ENCODE data around the gene WNT11.

WNT11 gene

GRCh38 chr11:76248210-76248609 is 41.9 kb upstream of the WNT11 start:
- no peak for DNase-seq (ENCODE audit: low spot score)
- peak; percentile 15 for TF ChIP-seq CTCF (IDR thresholded peaks at IDR 0.05; ENCODE audit: extremely low read depth, missing control alignments)

- DNase-seq (ENCODE audit: low spot score) = no peak
- no peak for TF ChIP-seq CTCF (IDR thresholded peaks at IDR 0.05; ENCODE audit: extremely low read depth, missing control alignments)
Measured at GRCh38 chr11:76247091-76247490, 40.8 kb upstream of the WNT11 start.

GRCh38 chr11:76246271-76246933 is 40.1 kb upstream of the WNT11 start:
- no peak for DNase-seq (ENCODE audit: low spot score)

GRCh38 chr11:76245720-76246119 is 39.4 kb upstream of the WNT11 start:
- TF ChIP-seq CTCF (IDR thresholded peaks at IDR 0.05; ENCODE audit: extremely low read depth, missing control alignments) = no peak
- DNase-seq (ENCODE audit: low spot score) = no peak

More at GRCh38 chr11:76246271-76246933, 40.1 kb upstream of the WNT11 start:
- TF ChIP-seq CTCF (IDR thresholded peaks at IDR 0.05; ENCODE audit: extremely low read depth, missing control alignments) = no peak

GRCh38 chr11:76244316-76244851 is 38.1 kb upstream of the WNT11 start:
- no peak for TF ChIP-seq CTCF (IDR thresholded peaks at IDR 0.05; ENCODE audit: extremely low read depth, missing control alignments)
- no peak for DNase-seq (ENCODE audit: low spot score)

- TF ChIP-seq CTCF (IDR thresholded peaks at IDR 0.05; ENCODE audit: extremely low read depth, missing control alignments) = no peak
- DNase-seq (ENCODE audit: low spot score) = no peak
Measured at GRCh38 chr11:76243957-76244285, 37.6 kb upstream of the WNT11 start.

GRCh38 chr11:76243193-76243956 is 37.1 kb upstream of the WNT11 start:
- no peak for TF ChIP-seq CTCF (IDR thresholded peaks at IDR 0.05; ENCODE audit: extremely low read depth, missing control alignments)
- DNase-seq (ENCODE audit: low spot score) = no peak
